IPS DF 6.9 (cell line): Measurements from ENCODE around the gene ACACA.
"Not testable (repeated sequence)": the region's sequence is repeated elsewhere in the genome, so short reads cannot be mapped to it uniquely, and the experiment has no call there.

Source experiments
- DNase-seq: peaks from one replicate; pipeline ENCODE4 v3.0.0-alpha.2; 2013; ENCODE audit warnings: low read depth, low spot score
- H3K27ac ChIP-seq: one replicate; pipeline ENCODE4 v1.5.1; 2013; ENCODE audit warnings: low read length, control low read depth
- H3K27me3 ChIP-seq: 2 replicates; pipeline ENCODE4 v1.6.1; 2013; ENCODE audit warnings: mild to moderate bottlenecking, low read length; ENCODE audit not compliant: control insufficient read depth, insufficient read depth
- H3K36me3 ChIP-seq: 2 replicates; pipeline ENCODE4 v1.6.1; 2013; ENCODE audit warnings: low read length; ENCODE audit not compliant: control insufficient read depth, insufficient read depth
- H3K4me1 ChIP-seq: 2 replicates; pipeline ENCODE4 v1.6.1; 2013; ENCODE audit warnings: low read length; ENCODE audit not compliant: control insufficient read depth, insufficient read depth
- H3K4me3 ChIP-seq: 2 replicates; pipeline ENCODE4 v1.5.1; 2013; ENCODE audit warnings: mild to moderate bottlenecking, low read length
- H3K9me3 ChIP-seq: 2 replicates; pipeline ENCODE4 v1.6.1; 2013; ENCODE audit warnings: low read length, inconsistent platforms; ENCODE audit not compliant: control insufficient read depth, insufficient read depth
- WGBS: extraction: QIAGEN DNeasy Blood & Tissue Kit; methylation state at CpG from one replicate; pipeline ENCODE4 v1.1.7; 2013; ENCODE audit warnings: mixed read lengths, missing lambda C conversion rate; ENCODE audit not compliant: insufficient read length, insufficient coverage; 5-methylcytosine and 5-hydroxymethylcytosine counted together

ACACA gene

DNA sequence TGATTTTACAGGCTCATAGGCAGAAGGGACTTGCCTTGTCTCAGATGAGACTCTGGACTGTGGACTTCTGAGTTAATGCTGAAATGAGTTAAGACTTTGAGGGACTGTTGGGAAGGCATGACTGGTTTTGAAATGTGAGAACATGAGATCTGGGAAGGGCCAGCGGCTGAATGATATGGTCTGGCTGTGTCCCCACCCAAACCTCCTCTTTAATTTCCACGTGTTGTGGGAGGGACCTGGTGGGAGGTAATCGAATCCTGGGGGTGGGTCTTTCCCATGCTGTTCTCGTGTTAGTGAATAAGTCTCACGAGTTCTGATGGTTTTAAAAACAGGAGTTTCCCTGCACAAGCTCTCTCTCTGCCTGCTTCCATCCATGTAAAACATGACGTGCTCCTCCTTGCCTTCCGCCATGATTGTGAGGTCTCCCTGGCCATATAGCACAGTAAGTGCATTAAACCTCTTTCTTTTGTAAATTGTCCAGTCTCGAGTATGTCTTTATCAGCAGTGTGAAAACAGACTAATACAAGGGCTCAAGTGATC, 59.7 kb downstream of the ACACA start:
- no CpG with 5 or more reads among the region's 8 CpGs for whole genome bisulfite sequencing
- not testable (repeated sequence) for H3K4me1 ChIP-seq, H3K36me3 ChIP-seq, H3K9me3 ChIP-seq, H3K27ac ChIP-seq, H3K27me3 ChIP-seq, DNase-seq, H3K4me3 ChIP-seq

DNA sequence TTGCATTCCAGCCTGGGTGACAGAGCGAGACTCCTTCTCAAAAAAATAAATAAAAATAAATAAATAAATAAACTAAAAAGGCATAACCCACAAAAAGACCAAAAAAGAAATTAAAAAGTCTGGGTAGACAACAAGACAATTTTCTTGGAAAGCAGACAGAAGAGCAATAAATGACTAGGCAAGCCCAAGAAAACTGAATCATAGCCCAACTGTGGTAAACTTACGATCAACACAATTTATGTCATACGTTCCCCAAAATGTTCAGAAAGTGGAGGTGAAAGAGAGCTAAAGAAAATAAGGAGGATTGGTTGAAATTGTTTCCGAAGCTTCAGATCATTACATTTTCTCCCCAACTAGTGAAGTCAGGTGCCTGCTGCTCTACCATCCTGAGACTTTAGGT, 62.1 kb downstream of the ACACA start:
- DNase-seq = no peak
- no CpG with 5 or more reads among the region's 4 CpGs for WGBS
- Histone ChIP-seq H3K27ac (no peak overlapping the region), H3K36me3 (no peaks in the 10 kb centered on the region), H3K9me3 (no peaks in the 10 kb centered on the region), H3K4me1 (no peaks in the 10 kb centered on the region), H3K4me3 (no peak overlapping the region), H3K27me3 (no peaks in the 10 kb centered on the region)

DNA sequence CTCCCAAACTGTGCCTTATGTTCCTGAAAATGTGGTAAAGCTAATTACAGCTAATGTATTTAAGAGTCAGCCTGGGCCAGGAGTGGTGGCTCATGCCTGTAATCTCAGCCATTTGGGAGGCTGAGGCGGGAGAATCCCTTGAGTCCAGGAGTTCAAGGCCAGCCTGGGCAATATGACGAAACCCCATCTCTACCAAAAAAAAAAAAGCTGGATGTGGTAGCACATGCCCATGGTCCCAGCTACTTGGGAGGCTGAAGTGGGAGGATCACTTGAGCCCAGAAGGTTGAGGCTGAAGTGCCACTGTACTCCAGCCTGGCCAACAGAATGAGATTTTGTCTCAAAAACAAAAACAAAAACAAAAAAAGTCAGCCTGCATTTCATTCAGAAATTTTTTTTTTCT, 64.0 kb downstream of the ACACA start:
- WGBS = no CpG with 5 or more reads among the region's 2 CpGs
- no peak for DNase-seq
- H3K9me3 ChIP-seq = no peaks in the 10 kb centered on the region
- no peaks in the 10 kb centered on the region for H3K36me3 ChIP-seq
- no peak overlapping the region for H3K4me3 ChIP-seq
- H3K4me1 ChIP-seq = no peaks in the 10 kb centered on the region
- no peaks in the 10 kb centered on the region for H3K27me3 ChIP-seq
- H3K27ac ChIP-seq = no peak overlapping the region

DNA sequence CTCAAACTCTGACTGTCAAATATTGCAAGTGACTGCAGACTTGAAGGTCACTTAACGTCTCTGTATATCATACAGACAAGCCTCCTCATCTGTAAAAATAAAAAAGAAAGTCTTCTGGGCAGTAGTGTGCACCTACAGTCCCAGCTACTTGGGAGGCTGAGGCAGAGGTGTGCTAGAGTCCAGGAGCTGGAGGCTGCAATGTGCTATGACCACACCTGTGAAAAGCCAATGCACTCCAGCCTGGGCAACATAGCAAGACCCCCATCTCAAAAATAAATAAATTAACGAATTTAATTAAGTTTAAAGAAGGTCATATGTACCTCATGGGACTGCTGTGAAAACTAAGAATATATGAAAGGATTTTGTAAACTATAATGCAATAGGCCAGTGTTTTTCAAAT, 65.8 kb downstream of the ACACA start:
- H3K36me3 ChIP-seq = no peaks in the 10 kb centered on the region
- no peak overlapping the region for H3K27ac ChIP-seq
- no peaks in the 10 kb centered on the region for H3K4me1 ChIP-seq
- H3K27me3 ChIP-seq = no peaks in the 10 kb centered on the region
- no peak overlapping the region for H3K4me3 ChIP-seq
- H3K9me3 ChIP-seq = no peaks in the 10 kb centered on the region
- WGBS = no CpG with 5 or more reads among the region's 2 CpGs
- DNase-seq = no peak

DNA sequence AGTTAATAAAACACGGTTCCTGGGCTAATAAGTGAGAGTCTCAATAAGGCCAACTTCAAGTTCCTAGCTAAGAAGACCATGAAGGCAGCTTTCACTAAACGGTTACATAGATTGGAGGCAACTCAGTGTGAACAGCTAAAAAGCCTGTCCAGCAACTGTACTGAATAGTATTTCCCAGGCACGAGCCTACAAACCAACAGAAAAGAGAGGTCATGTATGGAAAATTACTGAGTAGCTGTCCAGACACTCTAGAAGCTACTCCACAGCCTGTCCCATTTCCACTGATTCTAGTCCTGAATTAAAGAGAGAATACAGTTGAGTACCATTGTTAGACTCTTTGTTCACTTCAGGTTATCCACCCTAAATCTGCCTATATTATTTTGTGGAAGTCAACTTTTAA, 67.3 kb downstream of the ACACA start:
- no peak overlapping the region for H3K27ac ChIP-seq
- H3K36me3 ChIP-seq = no peaks in the 10 kb centered on the region; the same call in 1 of the 2 replicates
- H3K9me3 ChIP-seq = no peaks in the 10 kb centered on the region
- H3K4me3 ChIP-seq = no peak overlapping the region
- no CpG with 5 or more reads among the region's 3 CpGs for WGBS
- DNase-seq = no peak
- no peaks in the 10 kb centered on the region for H3K4me1 ChIP-seq
- no peaks in the 10 kb centered on the region for H3K27me3 ChIP-seq

DNA sequence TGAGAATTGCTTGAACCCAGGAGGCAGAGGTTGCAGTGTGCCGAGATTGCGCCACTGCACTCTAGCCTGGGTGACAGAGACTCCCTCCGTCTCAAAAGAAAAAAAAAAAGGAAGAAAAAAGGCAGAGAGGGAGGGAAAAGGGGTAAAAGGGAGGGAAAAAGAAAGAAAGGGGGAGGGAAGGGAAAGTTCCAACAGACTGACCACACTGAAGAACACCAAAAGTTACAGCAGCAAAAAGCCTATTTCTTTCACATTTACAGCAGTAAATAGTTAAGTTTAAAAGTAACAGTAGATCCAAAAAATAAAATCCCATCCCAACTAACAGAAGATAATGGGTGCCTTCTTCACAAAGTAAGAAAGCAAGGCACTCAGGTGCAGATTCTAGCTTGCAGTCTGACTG, 67.8 kb downstream of the ACACA start:
- H3K4me3 ChIP-seq = no peak overlapping the region
- WGBS = no CpG with 5 or more reads among the region's 3 CpGs
- no peak for DNase-seq
- no peak overlapping the region for H3K27ac ChIP-seq
- H3K36me3 ChIP-seq = no peaks in the 10 kb centered on the region; the same call in 1 of the 2 replicates
- no peaks in the 10 kb centered on the region for H3K9me3 ChIP-seq
- H3K4me1 ChIP-seq = no peaks in the 10 kb centered on the region
- no peaks in the 10 kb centered on the region for H3K27me3 ChIP-seq

DNA sequence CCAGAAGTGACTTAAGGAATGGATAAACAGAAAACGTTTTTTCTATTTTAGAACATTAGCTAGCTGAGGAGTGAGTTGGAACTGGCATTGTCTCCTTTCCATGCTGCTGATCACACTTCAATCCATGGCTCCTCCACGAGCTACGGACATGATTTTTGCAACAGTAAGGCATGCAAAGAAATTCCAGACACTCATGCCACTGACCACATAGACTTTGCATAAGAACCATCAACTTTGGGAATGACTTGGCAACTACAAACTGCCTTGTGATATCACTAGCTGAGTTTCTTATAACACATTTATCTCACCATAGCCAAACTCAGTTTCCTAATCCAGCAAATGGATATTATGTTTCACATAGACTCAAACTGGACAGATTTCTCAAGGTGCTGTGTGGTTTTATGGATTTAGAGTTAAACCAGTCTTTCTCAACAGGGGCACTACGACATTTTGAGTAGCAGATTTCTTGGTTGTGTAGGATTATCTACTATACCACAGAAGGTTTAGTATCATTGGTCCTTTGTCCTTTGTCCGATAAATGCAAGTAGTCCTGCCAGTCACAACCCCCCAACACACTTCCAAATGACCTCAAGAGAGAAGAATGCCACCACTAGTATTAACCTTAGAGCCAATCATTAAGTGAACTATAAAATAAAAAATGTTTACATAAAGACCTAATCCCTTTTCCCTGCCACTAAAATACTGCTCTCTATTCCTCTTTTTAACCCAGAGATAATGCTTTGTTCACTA, 79.1 kb downstream of the ACACA start:
- no CpG with 5 or more reads among the region's 5 CpGs for WGBS
- H3K36me3 ChIP-seq = peaks cover 7% of the 10 kb centered on the region; the same call in 1 of the 2 replicates
- H3K27me3 ChIP-seq = no peaks in the 10 kb centered on the region
- H3K27ac ChIP-seq = no peak overlapping the region
- no peaks in the 10 kb centered on the region for H3K9me3 ChIP-seq
- no peak for DNase-seq
- no peak overlapping the region for H3K4me3 ChIP-seq
- H3K4me1 ChIP-seq = no peaks in the 10 kb centered on the region

DNA sequence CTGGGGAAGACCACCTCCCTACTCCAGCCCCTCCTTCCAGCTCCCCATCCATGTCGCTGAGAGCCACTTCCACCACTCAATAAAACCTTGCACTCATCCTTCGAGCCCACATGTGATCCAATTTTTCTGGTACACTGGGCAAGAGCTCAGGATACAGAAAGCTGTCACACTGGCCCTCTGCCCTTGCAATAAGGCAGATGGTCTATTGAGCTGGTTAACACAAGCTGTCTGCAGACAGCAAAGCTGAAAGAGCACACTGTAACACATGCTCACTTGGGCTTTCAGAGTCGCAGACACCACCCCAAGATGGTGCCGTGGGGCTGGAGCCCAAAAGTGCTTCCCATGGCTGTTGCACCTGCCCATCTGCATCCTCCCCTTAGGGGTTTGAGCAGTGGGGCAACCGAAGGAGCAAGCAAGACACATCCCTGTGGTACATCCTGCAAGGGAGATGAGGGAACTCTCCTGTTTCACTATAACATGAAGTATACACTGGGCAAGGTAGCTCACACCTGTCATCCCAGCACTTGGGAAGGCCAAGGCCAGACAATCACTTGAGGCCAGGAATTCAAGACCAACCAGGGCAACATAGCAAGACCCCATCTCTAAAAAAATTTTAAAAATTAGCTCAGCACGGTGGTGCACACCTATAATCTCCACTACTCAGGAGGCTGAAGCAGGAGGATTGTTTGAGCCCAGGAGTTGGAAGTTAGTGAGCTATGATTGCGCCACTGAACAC, 83.6 kb downstream of the ACACA start:
- Histone ChIP-seq H3K27me3 (no peaks in the 10 kb centered on the region), H3K4me3 (no peak overlapping the region), H3K36me3 (0 out of 2 replicates have a peak, but pooled peaks cover 7% of the 10 kb centered on the region), H3K9me3 (no peaks in the 10 kb centered on the region), H3K27ac (no peak overlapping the region), H3K4me1 (no peaks in the 10 kb centered on the region)
- WGBS = no CpG with 5 or more reads among the region's 7 CpGs
- no peak for DNase-seq

DNA sequence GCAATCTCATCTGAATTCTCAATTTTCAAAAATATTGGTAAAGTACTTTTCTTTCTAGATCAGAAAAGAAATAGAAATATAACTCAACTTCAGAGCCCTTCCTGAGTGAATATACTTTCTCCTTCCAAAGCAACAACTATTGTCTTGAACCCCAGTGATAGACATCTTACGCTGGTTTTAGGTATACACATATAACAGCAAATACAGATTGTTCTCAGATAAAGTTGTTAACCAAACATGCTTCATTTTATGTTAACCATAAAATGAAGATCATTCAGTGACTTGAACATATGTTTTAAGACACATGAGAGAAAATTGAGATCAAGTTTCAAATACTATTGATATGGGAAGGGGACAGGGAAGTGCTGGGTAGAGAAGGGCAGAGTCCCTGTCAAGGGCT, 84.5 kb downstream of the ACACA start:
- Histone ChIP-seq H3K27ac (no peak overlapping the region), H3K4me3 (no peak overlapping the region), H3K4me1 (no peaks in the 10 kb centered on the region), H3K27me3 (no peaks in the 10 kb centered on the region), H3K36me3 (0 out of 2 replicates have a peak, but pooled peaks cover 7% of the 10 kb centered on the region), H3K9me3 (no peaks in the 10 kb centered on the region)
- WGBS = no CpG with 5 or more reads among the region's 1 CpG
- no peak for DNase-seq

DNA sequence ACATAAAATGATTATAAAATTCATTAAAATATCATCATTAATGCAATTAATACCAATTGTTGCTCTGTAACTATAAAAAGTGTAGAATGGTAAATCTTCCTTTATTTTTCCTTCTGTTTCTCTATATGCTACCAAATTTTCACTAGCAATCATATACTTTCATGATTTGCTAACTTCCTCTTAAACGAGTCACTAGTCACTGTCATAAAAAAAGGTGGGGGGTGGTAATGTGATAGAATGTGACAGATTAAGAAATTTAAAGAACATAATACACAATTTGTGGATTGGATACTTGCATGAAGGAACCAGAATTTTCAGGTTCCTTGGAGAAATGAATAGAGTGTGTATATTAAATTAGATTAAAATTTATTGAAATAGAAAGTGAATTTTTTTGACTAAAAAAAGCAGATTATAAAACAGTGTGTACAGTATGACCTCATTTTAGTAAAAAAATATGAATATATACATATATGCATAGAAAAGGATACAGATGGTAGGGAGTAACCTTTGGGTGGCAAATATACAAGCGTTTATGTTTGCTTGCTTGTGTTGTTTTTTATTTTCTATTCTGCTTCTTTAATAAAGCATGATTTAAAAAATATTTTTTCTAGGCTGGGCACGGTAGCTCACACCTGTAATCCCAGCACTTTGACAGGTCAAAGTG, 87.6 kb downstream of the ACACA start:
- Histone ChIP-seq H3K27me3 (no peaks in the 10 kb centered on the region), H3K27ac (no peak overlapping the region), H3K9me3 (no peaks in the 10 kb centered on the region), H3K36me3 (0 out of 2 replicates have a peak, but pooled peaks cover 3% of the 10 kb centered on the region), H3K4me1 (no peaks in the 10 kb centered on the region; the same call in 1 of the 2 replicates), H3K4me3 (no peak overlapping the region)
- no peak for DNase-seq
- WGBS = no CpG with 5 or more reads among the region's 3 CpGs
